Medulla oblongata (tissue), 1 donor: ENCODE data around the gene SLCO3A1.
"Not testable (repeated sequence)": the region's sequence is repeated elsewhere in the genome, so short reads cannot be mapped to it uniquely, and the experiment has no call there.

Experiments
- DNase-seq: peaks from one replicate; pipeline ENCODE4 v3.0.0-alpha.2; 2015; ENCODE audit errors: extremely low spot score

SLCO3A1 gene

DNA sequence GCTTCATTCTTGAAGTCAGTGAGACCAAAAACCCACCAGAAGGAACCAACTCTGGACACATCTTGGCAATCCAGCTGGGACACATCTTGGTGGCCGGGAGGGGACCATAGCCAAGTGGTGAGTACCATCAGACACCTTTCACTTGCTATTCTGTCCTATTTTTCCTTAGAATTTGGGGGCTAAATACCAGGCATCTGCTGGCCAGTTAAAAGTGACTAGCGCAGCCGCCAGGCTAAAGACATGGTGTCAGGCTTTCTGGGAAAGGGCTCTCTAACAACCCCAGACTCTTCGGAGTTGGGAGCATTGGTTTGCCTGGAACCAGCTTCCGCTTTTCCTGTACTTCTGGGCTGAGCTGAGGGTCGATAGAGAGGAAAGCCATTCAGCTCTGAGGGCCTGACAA is 354.1 kb downstream of the SLCO3A1 start:
- DNase-seq: not testable (repeated sequence)
